H1 (cell line): ENCODE data around the gene CLVS2. TPM values are rescaled to one million over a fixed set of nuclear protein-coding genes. Genes with fewer than 3 reads are reported as not detected.

Source experiments
- polyA plus RNA-seq, 7 experiments: library from polyadenylated mRNA; depleted of rRNA in 3 of 7; stranded (reverse) in 5 of 7; unstranded in 2 of 7; fragments of >200 nt in 5 of 7; fragments of 200-250 nt in 2 of 7; gene quantifications; 1 replicate in 5 of 7; 2 replicates in 1 of 7; 4 replicates in 1 of 7; pipeline versions ENCODE4 v1.2.1 to v1.2.3, GENCODE V29; 2011 to 2013; ENCODE audit warnings: missing spikeins in 2 of 7, mixed read lengths in 2 of 7
- total RNA-seq: library from RNA; stranded (reverse); fragmentation: NEBNext Ultra II Directional; extraction: Animal tissue kit (Norgen Biotek cat#: 25700); gene quantifications from 2 replicates; pipeline ENCODE4 v1.2.1, GENCODE V29; 2021
- TF ChIP-seq, protein P1 (sequence below): fragments of 300-600 bp; sonication (generic); IDR thresholded peaks from 2 replicates; pipeline ENCODE4 v1.7.1; 2012; ENCODE audit warnings: low read length, moderate library complexity, mild to moderate bottlenecking, inconsistent platforms; ENCODE audit not compliant: insufficient replicate concordance

CLVS2 gene
- total and polyA plus RNA-seq, 2 of the 8 experiments (the other 6 are each of a cell fraction or from before 2014, with no cell fraction given) = 0.30 to 0.73 TPM

DNA sequence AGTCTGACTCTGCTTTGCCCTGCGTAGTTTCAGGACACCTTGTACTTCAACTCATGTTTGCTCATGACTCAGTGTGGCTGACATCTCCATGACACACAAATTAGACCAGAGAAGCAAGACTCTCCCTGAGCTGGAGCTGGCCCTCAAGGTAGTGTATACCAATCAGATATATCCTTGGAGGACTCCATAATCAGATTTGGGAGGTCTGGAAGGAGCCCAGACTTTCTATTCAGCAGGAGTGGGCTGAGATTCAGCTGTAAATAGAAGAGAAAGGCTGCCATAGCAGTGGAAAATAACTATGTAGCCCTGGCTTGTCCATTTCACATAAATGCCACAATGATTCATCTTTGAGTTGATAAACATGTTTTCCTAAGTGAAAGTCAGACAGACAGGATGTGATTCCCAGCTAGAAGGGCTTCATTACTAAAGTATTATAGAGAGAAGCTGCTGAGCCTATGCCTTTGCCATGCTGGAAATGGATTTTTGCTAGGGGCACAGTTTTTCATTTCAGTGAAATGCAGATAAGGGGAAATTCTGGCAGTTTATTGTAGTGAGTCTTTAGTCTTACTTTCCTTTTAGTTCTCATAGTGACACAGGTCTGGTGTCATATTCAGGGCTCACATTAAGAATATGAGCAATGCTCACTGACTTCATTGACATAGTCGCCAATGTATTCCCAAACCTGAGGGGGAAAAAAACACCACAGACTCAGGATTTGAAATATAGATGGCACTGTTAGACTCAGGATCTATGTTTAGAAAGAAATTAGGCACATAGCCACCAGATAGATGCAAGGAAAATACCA is 95.3 kb downstream of the CLVS2 start (continued):
- TF ChIP-seq, protein P1, sequence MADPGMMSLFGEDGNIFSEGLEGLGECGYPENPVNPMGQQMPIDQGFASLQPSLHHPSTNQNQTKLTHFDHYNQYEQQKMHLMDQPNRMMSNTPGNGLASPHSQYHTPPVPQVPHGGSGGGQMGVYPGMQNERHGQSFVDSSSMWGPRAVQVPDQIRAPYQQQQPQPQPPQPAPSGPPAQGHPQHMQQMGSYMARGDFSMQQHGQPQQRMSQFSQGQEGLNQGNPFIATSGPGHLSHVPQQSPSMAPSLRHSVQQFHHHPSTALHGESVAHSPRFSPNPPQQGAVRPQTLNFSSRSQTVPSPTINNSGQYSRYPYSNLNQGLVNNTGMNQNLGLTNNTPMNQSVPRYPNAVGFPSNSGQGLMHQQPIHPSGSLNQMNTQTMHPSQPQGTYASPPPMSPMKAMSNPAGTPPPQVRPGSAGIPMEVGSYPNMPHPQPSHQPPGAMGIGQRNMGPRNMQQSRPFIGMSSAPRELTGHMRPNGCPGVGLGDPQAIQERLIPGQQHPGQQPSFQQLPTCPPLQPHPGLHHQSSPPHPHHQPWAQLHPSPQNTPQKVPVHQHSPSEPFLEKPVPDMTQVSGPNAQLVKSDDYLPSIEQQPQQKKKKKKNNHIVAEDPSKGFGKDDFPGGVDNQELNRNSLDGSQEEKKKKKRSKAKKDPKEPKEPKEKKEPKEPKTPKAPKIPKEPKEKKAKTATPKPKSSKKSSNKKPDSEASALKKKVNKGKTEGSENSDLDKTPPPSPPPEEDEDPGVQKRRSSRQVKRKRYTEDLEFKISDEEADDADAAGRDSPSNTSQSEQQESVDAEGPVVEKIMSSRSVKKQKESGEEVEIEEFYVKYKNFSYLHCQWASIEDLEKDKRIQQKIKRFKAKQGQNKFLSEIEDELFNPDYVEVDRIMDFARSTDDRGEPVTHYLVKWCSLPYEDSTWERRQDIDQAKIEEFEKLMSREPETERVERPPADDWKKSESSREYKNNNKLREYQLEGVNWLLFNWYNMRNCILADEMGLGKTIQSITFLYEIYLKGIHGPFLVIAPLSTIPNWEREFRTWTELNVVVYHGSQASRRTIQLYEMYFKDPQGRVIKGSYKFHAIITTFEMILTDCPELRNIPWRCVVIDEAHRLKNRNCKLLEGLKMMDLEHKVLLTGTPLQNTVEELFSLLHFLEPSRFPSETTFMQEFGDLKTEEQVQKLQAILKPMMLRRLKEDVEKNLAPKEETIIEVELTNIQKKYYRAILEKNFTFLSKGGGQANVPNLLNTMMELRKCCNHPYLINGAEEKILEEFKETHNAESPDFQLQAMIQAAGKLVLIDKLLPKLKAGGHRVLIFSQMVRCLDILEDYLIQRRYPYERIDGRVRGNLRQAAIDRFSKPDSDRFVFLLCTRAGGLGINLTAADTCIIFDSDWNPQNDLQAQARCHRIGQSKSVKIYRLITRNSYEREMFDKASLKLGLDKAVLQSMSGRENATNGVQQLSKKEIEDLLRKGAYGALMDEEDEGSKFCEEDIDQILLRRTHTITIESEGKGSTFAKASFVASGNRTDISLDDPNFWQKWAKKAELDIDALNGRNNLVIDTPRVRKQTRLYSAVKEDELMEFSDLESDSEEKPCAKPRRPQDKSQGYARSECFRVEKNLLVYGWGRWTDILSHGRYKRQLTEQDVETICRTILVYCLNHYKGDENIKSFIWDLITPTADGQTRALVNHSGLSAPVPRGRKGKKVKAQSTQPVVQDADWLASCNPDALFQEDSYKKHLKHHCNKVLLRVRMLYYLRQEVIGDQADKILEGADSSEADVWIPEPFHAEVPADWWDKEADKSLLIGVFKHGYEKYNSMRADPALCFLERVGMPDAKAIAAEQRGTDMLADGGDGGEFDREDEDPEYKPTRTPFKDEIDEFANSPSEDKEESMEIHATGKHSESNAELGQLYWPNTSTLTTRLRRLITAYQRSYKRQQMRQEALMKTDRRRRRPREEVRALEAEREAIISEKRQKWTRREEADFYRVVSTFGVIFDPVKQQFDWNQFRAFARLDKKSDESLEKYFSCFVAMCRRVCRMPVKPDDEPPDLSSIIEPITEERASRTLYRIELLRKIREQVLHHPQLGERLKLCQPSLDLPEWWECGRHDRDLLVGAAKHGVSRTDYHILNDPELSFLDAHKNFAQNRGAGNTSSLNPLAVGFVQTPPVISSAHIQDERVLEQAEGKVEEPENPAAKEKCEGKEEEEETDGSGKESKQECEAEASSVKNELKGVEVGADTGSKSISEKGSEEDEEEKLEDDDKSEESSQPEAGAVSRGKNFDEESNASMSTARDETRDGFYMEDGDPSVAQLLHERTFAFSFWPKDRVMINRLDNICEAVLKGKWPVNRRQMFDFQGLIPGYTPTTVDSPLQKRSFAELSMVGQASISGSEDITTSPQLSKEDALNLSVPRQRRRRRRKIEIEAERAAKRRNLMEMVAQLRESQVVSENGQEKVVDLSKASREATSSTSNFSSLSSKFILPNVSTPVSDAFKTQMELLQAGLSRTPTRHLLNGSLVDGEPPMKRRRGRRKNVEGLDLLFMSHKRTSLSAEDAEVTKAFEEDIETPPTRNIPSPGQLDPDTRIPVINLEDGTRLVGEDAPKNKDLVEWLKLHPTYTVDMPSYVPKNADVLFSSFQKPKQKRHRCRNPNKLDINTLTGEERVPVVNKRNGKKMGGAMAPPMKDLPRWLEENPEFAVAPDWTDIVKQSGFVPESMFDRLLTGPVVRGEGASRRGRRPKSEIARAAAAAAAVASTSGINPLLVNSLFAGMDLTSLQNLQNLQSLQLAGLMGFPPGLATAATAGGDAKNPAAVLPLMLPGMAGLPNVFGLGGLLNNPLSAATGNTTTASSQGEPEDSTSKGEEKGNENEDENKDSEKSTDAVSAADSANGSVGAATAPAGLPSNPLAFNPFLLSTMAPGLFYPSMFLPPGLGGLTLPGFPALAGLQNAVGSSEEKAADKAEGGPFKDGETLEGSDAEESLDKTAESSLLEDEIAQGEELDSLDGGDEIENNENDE = no peak
